Embryonic facial prominence (tissue), 1 donor: ENCODE data around the gene MTFR2.
"Not testable (repeated sequence)": the region's sequence is repeated elsewhere in the genome, so short reads cannot be mapped to it uniquely, and the experiment has no call there.

Experiments used
- DNase-seq: peaks from one replicate; pipeline ENCODE4 v3.0.0-alpha.2; 2016; ENCODE audit errors: extremely low spot score

Gene MTFR2

DNA sequence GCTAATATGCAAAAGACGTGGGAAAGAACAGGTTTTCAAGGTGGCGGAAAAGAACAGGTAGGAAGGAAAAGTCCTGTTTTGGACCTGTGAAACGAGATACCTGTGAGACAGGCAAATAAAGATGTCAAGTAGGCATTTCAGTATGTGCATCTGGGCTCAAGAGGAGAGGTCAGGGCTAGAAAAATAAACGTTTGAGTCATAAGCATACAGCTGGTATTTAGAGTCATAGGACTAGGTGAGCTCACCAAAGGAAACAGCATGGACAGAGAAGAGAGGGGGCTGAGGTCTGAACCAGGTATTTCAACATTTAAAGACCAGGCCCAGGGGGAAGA, 14.9 kb downstream of the MTFR2 start:
- DNase-seq: no peak

DNA sequence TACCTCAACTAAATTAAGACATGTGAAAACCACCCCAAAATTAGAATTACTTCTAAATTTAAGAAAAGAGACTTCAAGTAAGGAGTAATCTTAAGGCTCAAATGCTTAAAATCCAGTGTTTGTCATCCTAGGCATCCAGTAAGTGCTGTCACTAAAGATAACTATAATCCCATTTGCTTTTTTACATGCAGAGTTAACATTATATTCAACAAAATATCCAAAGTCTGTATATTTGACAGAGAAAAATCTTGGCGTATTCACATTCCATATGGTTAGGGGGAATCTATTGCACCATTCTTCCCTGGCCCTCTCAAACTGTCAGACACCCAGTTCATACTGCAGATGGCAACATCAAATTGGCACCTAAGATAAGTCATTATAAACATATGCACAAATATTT, 17.4 kb downstream of the MTFR2 start:
- no peak for DNase-seq

DNA sequence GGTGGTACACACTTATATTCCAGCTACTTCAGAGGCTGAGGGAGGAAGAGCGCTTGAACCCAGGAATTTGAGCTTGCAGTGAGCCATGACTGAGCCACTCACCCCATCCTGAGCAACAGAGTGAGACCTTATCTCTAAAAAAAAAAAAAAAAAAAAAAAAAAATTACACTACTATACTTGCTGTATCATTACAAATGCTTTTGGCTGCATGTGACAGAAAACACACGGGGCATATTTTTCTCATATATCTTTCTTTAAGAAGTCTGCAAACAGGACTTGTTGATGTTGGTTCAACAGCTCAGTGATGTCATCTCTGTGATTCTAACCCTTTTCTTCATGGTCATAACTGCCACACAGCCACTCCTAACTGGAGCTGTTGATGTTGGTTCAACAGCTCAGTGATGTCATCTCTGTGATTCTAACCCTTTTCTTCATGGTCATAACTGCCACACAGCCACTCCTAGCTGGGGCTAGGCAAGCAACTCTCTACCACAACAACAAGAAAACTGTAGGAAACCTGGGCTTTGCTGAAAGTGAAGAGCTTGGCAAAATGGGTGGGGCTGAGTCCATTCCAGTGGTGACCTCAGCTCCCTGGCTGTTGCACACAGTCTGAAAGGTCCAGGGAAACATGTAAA, 19.8 kb downstream of the MTFR2 start:
- no peak for DNase-seq

DNA sequence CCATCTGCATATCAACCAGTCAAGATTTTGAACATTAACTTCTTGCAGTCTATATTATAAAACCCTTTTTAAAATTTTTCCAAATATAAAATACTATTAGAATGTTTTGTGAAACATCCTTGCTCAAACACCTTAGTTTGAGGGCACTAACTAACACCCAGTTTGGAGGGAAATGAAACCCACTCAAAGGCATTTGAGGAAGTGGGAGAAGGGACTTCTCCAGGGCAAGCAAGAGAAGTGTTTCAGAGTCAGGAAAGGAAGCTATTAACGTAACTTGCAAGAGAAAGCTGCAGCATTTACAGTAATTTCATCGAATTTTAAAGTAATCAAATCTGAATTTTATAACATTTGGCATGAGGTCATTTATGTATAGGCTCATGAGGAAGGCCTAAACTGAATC, 21.3 kb downstream of the MTFR2 start:
- no peak for DNase-seq

DNA sequence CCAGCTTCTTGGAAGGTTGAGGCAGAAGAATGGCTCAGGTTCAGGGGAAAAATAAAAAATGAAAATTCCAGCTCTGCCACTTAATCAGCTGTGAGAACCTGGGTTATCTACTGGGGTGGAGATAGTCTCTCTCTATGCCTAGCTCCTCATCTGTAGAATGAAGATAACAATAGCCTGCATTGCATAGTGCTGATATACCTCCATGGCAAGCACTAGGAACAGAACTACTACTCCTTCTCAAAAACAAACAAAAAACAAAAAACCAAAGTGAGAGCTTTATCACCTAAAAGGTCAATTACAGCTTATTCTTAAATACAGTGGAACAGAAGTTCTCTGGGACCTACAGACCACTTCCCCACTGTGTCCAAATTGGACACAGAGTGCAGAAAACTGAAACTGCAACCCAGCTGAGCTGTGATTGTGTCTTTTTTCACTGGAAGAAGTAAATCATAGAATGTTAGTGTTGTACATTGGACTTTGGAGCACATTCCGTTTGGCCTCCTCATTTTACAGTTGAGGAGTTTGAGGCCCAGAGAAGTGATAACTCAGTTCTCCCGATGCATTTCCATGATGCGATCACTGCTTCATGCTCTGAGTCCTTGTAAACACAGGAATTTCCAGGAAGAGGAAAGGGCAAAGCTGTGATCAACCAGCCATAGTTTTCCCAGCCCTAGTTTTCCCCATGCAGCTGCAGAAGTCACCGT, 23.3 kb downstream of the MTFR2 start:
- DNase-seq: no peak

DNA sequence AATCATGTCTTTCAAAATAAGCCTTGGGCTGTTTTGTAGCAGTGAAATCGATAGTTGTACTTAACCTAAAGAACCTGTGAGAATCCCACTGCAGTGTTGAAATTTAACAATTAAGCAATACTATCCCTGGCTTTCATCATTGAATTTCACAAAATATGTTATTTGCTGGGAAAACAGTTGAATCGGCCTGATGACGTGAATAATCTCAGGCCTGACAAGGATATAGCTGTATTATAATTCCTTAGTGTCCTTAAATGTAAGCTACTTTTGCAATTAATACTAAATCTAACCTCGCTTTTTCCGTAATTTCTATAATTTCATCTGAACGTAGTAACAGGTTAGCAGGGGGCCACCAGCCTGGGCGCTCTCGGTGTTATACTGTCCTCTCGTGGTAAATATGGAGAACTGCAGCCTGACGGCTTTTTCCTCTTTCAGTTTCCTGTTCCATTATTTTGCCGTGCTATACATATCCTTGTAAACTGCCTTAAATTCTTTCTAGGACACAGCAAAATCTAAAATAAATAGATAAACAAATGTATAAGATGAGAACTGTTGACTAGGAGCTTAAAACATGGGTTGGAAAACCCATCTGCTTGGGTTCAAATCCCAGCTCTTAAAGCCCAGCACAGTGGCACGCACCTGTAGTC, 24.0 kb downstream of the MTFR2 start:
- DNase-seq: peak; percentile 68

DNA sequence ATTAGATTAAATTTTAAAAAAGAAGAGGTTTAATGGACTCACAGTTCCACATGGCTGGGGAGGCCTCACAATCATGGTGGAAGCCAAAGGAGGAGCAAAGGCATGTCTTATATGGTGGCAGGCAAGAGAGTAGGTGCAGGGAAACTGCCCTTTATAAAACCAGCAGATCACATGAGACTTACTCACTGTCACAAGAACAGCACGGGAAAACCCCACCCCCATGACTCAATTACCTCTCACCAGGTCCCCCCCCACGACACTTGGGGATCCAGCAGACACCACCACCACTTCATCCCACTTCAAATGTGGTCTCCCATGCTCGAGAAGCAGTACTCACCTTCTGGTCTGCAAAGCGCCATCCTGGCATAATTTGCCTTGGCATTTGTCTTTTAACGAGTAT, 24.6 kb downstream of the MTFR2 start:
- no peak for DNase-seq

DNA sequence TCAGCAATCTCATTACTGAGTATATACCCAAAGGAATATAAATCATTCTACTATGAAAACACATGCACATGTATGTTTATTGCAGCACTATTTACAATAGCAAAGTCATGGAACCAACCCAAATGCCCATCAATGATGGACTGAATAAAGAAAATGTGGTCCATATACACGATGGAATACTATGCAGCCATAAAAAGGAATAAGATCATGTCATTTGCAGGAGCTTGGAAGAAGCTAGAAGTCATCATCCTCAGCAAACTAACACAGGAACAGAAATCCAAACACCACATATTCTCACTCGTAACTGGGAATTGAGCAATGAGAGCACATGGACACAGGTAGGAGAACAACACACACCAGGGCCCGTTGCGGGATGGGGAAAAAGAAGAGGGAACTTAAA, 25.1 kb downstream of the MTFR2 start:
- not testable (repeated sequence) for DNase-seq

DNA sequence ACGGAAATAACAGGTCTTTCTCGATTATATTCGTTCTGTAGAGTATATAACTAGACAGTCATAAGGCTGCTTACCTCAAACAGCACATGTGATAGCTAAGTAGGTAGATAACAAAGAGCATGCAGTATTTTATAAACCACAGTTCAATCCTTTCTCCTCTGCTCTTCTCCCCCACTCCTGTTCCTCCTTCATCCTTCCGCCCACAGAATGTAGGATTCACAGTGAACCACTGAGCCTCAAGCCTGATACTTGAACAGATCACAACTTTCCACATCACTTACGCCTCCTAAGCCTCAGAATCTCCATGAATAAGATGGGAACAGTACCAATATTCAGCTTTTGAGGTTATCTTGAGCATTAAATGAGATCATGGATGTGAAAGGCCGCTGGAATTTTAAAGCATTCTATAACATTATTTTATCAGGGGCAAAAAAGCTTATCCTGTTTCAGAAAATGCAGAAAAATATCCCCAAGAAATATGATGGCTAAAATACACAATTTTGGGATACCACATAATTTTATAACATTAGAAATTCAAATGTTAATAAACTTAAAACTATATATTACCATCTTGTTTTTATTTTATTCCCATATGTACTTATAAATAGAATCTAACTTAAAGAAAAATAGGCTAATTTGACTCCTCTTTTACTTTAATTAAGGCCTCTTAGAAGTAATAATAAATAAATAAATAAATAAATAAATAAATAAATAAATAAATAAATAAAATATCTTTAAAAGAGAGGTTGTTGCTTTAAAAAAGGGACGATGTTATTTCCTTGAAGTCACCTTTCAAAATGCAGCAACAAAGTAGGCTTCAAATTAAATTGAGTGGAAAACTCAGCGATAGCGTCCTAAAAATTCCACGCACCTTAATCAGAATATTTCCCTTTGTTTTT, 33.4 kb downstream of the MTFR2 start:
- DNase-seq: no peak

DNA sequence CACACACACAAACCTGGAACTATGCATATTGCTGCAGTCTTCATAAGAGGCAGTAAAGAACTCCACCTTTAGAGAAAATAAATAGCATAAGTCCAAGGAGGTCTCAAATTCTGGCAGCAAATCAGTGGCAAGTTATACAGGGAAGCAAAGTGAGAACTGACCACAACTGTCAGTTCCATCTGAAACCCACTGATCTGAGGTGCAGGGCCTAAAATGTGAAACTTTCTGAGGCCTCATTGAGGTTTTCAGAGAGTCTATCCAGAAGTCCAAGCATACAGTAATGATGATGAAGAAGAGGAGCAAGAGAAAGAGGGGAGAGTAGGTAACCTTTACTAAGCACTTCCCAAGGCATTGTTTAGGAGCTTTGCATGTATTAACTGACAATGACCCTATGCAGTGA, 36.3 kb downstream of the MTFR2 start:
- DNase-seq: no peak

DNA sequence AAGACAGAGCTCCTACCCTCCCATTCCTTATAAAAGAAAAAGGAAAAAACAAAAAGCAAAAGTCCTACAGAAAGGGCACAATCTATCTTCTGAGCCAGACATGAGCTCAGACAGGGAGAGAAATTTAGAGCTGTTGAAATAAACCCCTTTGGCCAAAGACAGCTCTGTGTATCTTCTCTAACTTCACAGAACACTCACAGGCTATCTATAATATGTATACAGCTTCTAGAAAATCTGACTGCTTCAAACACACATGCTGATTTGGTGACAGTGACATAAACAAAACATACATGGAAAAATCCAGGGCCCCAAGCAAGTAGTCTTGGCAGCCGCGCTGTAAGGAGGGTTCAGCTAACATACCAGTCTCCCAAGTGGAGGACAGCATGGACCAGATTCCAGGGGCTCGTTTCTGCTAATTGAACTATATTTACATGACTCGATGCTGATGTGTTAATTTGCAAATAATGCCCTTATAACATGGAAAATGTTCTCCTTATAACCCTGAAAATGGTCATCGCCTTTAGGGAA, 37.0 kb downstream of the MTFR2 start:
- DNase-seq: no peak

DNA sequence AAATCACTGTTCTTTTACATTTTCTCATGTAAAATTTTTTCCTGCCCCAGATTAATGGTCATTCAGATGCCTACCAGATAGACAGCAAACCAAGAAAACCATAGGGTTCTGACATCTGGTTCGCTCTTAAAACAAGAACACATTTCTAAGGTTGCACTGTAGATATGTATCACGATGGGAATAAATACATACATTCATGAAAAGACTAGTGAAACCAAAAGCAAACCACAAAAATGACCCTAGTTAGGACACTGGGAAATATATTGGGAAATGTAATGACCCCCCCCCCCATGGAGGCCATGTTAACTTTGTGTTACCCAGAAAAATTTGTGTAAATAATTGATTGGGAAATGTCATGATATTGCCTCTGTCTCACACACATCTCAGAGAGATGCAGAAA, 37.5 kb downstream of the MTFR2 start:
- DNase-seq: no peak

DNA sequence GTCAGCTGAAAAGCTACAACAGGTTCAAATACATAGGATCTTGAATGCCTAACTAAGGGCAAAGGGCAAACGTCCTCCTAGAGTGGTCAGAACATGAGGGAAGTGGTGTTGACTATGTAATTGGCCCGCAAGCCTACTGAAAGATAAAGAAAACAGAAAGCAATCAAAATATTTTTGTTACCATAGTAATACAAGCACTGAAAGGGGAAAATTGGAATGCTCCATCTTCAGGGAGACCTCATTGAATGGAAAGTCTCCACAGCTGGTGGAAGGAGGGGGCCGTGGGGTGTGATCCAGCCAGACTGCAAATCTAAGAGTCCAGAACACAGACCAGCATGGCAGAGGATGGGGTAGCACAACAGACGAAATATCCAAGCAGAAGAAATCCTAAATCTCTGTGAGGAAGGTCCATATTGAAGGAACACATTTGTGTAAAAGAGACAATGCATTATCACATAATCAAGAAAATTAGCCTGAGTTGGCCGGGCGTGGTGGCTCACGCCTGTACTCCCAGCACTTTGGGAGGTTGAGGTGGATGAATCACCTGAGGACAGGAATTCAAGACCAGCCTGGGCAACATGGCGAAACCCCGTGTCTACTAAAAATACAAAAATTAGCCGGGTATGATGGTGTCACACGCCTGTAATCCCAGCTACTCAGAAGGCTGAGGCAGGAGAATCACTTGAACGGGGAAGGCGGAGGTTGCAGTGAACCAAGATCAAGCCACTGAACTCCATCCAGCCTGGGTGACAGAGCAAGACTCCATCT, 39.5 kb downstream of the MTFR2 start:
- no peak for DNase-seq

DNA sequence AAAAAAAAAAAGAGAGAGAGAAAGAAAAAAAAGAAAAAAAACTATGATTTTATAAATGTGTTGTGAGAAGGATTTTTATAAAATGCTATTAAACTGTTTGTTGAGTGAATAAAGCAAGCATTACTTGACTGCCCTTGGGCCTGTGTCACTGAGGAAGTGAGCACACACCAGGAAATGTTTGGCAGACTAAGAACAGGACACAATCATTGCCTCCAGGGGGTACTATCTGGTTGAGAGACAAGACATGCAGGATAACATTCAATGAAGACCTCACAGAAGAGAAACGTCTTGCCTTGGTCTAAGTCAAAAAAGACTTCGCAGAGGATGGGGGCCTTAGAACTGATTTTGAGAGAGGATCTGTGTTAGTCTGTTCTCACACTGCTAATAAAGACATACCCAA, 40.6 kb downstream of the MTFR2 start:
- no peak for DNase-seq

DNA sequence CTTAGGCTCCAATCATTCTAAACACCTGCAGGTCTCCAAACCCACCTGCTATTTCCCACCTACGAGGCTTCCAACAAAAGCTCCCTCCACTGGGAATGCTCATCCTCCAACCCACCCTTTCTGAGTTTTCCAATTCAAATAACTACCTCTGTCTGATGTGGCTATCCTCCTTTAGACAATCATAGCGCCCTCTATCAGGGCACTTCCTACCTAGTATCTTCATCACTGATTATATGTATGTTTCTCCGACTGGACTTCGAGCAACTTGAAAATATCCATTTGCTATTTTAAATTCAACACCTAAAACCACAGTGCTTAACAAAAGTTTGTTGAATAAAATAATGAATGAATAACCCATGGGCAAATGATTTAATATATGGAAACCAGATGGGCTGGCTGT, 41.3 kb downstream of the MTFR2 start:
- DNase-seq: no peak

DNA sequence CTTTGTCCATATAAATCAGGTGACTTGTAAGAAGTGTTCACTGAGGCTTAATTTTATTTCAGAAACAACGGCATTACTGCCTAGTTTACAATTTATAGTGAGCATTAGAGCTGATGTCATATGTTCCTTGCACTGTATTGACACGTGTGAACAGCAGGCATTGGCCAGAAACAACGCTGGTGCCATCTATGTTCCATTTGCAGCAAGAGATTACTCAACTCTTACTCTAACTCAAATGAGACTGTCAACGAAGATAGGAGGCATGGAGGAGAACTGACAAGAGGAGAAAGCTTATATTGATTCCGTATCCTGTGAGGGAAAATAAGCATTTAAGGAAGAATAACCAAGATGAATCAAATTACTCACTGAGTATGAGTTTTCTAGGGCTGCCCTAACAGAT, 48.4 kb downstream of the MTFR2 start:
- no peak for DNase-seq

DNA sequence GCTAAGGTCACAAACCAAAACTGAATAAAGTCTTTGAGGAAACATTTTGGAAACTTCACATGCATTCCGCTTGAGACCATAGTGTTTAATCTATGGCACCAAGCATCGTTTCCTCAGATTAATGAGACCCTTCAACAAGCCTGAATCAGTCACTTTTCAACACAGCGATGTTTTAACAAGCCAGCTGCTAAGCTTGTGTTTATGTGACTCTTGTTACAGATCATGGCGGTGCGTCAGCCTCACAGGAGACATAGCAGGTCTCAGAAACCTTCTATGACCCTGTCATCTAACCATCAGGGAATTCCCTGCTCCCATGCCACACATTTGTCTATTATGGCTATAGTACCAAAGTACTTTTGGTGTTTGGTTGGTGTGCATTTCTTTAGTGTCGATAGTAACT, 57.2 kb downstream of the MTFR2 start:
- DNase-seq: no peak

DNA sequence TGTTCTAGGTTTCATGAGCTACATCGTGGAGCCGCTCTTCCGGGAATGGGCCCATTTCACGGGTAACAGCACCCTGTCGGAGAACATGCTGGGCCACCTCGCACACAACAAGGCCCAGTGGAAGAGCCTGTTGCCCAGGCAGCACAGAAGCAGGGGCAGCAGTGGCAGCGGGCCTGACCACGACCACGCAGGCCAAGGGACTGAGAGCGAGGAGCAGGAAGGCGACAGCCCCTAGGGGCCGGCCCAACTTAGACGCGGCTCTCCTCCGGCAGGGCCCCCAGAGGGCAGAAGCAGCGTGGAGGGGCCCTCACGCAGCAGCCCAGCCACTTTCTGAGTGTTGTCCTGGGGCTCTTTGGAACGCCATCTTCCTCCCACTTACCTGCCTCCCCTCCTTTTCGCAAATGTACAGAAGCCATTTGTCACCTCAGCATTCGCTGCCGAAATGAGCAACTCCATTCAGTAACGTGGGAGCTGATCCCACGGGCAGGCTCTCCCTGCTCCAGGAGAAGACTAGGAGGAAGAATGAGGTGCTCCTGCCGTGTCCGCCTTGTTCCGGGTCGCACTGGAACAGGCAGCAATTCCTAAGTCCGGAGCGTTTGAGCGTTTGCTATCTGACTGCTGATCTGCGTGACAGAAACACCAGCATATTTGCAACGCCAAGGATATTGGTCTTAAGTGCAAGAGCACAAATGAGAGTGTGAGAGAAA, 58.4 kb downstream of the MTFR2 start:
- DNase-seq: no peak

DNA sequence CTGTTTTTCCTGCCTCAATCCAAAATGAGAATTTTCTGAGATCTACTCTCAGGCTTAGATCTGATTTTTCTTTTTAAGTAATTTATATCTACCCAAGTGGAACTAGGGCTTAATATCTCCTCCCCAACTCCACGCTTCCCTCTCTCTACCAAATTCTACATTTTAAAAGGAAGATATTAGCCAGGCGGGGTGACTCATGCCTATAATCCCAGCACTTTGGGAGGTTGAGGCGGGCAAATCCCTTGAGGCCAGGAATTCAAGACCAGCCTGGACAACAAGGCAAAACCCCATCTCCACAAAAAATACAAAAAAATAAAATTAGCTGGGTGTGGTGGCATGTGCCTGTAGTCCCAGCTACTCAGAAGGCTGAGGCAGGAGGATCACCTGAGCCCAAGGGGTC, 61.0 kb downstream of the MTFR2 start:
- no peak for DNase-seq

DNA sequence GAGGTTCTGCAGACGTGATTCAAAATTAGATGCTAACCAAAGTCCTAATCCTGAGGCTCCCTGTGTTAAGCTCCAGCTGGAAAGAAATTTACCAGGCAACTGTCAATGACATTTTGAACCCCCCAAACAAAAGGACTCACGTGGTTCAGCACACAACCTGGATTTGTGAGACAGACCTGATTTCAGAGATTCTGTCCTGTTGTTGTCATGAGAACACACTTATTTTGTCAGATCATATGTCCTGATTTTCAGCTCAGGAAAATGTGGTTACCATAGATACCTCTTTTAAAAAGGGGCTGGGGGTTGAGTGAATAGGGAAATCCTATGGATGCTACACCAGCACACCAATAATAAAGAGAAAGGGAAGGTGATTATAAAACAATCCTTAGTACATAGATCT, 61.6 kb downstream of the MTFR2 start:
- DNase-seq: no peak

DNA sequence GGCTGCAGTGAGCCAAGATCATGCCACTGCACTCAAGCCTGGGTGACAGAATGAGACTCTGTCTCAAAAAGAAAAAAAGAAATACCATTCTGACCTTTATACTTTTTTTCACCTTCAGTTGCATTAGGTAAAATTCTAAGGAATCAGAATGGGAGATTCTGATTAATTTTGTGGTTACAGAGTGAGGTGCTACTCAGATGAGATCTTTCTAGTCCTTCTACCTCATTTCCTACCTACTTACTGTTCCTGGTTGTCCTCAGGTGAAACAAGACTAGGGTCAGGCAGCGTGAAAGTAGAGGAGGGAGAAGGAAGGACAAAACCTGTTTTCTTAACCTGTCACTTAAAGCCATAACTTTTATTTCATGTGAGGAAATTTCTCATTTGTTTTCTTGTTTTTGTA, 63.7 kb downstream of the MTFR2 start:
- DNase-seq: no peak
